NCI-H2029 treated with DMSO at 0.1 percent for 48 hours (cell line): ENCODE measurements around the gene MIER3.

Experiments
- DNase-seq: peaks from one replicate; lab custom pipeline; 2025; lab: John Stamatoyannopoulos, UW

MIER3 gene

GRCh38 chr5:56896763-56897162, 55.2 kb downstream of the MIER3 start:
- no peak for DNase-seq

- DNase-seq, result no peak
Measured at GRCh38 chr5:56893251-56893951, 58.5 kb downstream of the MIER3 start.

- no peak for DNase-seq
Measured at GRCh38 chr5:56881571-56881970, 70.4 kb downstream of the MIER3 start.

- no peak for DNase-seq
Measured at GRCh38 chr5:56876327-56876726, 75.6 kb downstream of the MIER3 start.

GRCh38 chr5:56873056-56873455, 78.9 kb downstream of the MIER3 start:
- no peak for DNase-seq

- DNase-seq, result no peak
Measured at GRCh38 chr5:56871777-56872176, 80.1 kb downstream of the MIER3 start.
